ENCODE measurements around the gene TMA7B.

DNA sequence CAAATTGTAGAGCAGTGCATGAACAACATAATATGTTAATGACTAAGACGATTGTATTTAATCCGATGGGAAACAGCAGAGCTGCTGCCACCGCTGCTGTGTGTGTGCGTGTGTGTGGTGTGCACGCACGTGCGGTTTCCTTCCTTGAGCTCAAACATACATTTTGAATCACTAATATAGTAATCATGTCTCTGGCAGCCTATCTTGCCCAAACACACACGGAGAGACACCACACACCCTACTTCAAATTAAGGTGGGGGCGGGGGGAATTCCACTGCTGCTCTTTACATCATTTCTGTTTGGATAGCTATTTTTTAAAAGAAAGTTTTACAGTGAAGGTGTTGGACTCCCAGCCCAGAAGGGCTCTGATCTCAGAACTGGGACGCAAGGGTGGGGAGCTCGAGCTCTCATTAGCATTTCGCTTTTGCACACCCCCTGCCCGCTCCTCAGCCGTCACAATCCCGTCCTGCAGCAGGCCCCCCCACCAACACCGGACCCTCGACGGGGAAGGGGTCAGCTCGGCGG, 33.9 kb downstream of the TMA7B start:
- TF ChIP-seq, protein P1, sequence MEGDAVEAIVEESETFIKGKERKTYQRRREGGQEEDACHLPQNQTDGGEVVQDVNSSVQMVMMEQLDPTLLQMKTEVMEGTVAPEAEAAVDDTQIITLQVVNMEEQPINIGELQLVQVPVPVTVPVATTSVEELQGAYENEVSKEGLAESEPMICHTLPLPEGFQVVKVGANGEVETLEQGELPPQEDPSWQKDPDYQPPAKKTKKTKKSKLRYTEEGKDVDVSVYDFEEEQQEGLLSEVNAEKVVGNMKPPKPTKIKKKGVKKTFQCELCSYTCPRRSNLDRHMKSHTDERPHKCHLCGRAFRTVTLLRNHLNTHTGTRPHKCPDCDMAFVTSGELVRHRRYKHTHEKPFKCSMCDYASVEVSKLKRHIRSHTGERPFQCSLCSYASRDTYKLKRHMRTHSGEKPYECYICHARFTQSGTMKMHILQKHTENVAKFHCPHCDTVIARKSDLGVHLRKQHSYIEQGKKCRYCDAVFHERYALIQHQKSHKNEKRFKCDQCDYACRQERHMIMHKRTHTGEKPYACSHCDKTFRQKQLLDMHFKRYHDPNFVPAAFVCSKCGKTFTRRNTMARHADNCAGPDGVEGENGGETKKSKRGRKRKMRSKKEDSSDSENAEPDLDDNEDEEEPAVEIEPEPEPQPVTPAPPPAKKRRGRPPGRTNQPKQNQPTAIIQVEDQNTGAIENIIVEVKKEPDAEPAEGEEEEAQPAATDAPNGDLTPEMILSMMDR (IDR thresholded peaks at IDR 0.05), result no peak
- TF ChIP-seq POLR2A (IDR thresholded peaks at IDR 0.05), result no peak

Data from Peyer's patch (tissue), 4 donors.